ENCODE measurements around the gene ACTR5.

DNA sequence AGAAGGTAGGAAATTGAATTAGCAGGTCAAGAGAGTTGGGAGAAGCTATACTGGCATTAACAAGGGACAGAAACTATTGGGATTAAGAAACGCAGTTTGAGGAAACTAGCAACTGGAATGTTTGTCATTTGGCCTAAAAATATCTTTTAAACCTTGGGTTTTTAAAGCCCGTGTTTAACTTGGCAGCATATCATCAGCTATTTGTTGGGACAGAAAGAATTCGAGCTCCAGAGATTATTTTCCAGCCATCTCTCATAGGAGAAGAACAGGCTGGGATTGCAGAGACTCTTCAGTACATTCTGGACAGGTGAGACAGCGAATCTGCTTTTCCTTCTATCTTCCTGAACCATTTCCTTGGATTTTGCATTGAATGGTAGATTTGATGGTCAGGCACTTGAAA is 17.8 kb downstream of the ACTR5 start:
- TF ChIP-seq JUN (CRISPR knock-in tag; IDR thresholded peaks at IDR 0.05) (no peak), FOXP1 (CRISPR knock-in tag; IDR thresholded peaks at IDR 0.05; ENCODE audit: borderline replicate concordance) (no peak), ETV6 (CRISPR knock-in tag; IDR thresholded peaks at IDR 0.05) (no peak)
- TF ChIP-seq, protein P1, sequence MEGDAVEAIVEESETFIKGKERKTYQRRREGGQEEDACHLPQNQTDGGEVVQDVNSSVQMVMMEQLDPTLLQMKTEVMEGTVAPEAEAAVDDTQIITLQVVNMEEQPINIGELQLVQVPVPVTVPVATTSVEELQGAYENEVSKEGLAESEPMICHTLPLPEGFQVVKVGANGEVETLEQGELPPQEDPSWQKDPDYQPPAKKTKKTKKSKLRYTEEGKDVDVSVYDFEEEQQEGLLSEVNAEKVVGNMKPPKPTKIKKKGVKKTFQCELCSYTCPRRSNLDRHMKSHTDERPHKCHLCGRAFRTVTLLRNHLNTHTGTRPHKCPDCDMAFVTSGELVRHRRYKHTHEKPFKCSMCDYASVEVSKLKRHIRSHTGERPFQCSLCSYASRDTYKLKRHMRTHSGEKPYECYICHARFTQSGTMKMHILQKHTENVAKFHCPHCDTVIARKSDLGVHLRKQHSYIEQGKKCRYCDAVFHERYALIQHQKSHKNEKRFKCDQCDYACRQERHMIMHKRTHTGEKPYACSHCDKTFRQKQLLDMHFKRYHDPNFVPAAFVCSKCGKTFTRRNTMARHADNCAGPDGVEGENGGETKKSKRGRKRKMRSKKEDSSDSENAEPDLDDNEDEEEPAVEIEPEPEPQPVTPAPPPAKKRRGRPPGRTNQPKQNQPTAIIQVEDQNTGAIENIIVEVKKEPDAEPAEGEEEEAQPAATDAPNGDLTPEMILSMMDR (IDR thresholded peaks at IDR 0.05): no peak
